H9 (cell line): ENCODE data around the gene PRPF19. TPM values are rescaled to one million over a fixed set of nuclear protein-coding genes. Genes with fewer than 3 reads are reported as not detected.

Source experiments
- DNase-seq: peaks from one replicate; pipeline ENCODE4 v3.0.0-alpha.2; 2017
- H2AFZ ChIP-seq: one replicate; pipeline ENCODE4 v1.6.1; 2013; ENCODE audit warnings: mild to moderate bottlenecking, low read length, control low read depth, moderate library complexity
- H2AK5ac ChIP-seq: 2 replicates; pipeline ENCODE4 v1.6.1; 2013; ENCODE audit warnings: low read length, control low read depth, mixed read lengths; ENCODE audit not compliant: insufficient read length
- H2BK120ac ChIP-seq: one replicate; pipeline ENCODE4 v1.6.1; 2013; ENCODE audit warnings: low read depth, mild to moderate bottlenecking, low read length, control low read depth, inconsistent platforms; ENCODE audit not compliant: poor library complexity, severe bottlenecking
- H2BK12ac ChIP-seq: 2 replicates; pipeline ENCODE4 v1.6.1; 2013; ENCODE audit warnings: low read length, control low read depth, mixed read lengths, low read depth; ENCODE audit not compliant: insufficient read length
- H2BK15ac ChIP-seq: 2 replicates; pipeline ENCODE4 v1.6.1; 2013; ENCODE audit warnings: low read depth, low read length, control low read depth
- H2BK20ac ChIP-seq: one replicate; pipeline ENCODE4 v1.6.1; 2013; ENCODE audit warnings: low read depth, mild to moderate bottlenecking, low read length, control low read depth, inconsistent platforms; ENCODE audit not compliant: poor library complexity, severe bottlenecking
- H2BK5ac ChIP-seq: 2 replicates; pipeline ENCODE4 v1.6.1; 2013; ENCODE audit warnings: low read length, control low read depth, mixed read lengths; ENCODE audit not compliant: insufficient read length
- H3K14ac ChIP-seq: 2 replicates; pipeline ENCODE4 v1.6.1; 2013; ENCODE audit warnings: low read length, control low read depth; ENCODE audit not compliant: insufficient read depth
- H3K18ac ChIP-seq: 2 replicates; pipeline ENCODE4 v1.6.1; 2013; ENCODE audit warnings: low read depth, mild to moderate bottlenecking, mixed read lengths, low read length, control low read depth; ENCODE audit not compliant: insufficient read length
- H3K23ac ChIP-seq: 2 replicates; pipeline ENCODE4 v1.6.1; 2013; ENCODE audit warnings: low read length, control low read depth, mixed read lengths, low read depth; ENCODE audit not compliant: insufficient read length
- H3K23me2 ChIP-seq: 2 replicates; pipeline ENCODE4 v1.6.1; 2013; ENCODE audit warnings: low read depth, mild to moderate bottlenecking, mixed read lengths, low read length, control low read depth; ENCODE audit not compliant: insufficient read length, poor library complexity, severe bottlenecking
- H3K27ac ChIP-seq: 2 replicates; pipeline ENCODE4 v1.5.1; 2013; ENCODE audit warnings: low read length, control low read depth, mixed read lengths, low read depth; ENCODE audit not compliant: insufficient read length
- H3K27me3 ChIP-seq: 2 replicates; pipeline ENCODE4 v1.6.1; 2013; ENCODE audit warnings: low read length, control low read depth, inconsistent platforms; ENCODE audit not compliant: insufficient read depth
- H3K4ac ChIP-seq: 2 replicates; pipeline ENCODE4 v1.6.1; 2013; ENCODE audit warnings: low read depth, mild to moderate bottlenecking, control low read depth, inconsistent platforms, low read length, moderate library complexity
- H3K4me1 ChIP-seq: 2 replicates; pipeline ENCODE4 v1.6.1; 2013; ENCODE audit warnings: low read length, control low read depth, inconsistent platforms; ENCODE audit not compliant: insufficient read depth
- H3K4me2 ChIP-seq: 2 replicates; pipeline ENCODE4 v1.6.1; 2013; ENCODE audit warnings: low read length, control low read depth, mixed read lengths; ENCODE audit not compliant: insufficient read length, insufficient read depth
- H3K56ac ChIP-seq: 2 replicates; pipeline ENCODE4 v1.6.1; 2013; ENCODE audit warnings: low read depth, mild to moderate bottlenecking, mixed read lengths, low read length, control low read depth; ENCODE audit not compliant: insufficient read length
- H3K79me1 ChIP-seq: 2 replicates; pipeline ENCODE4 v1.6.1; 2013; ENCODE audit warnings: low read depth, mild to moderate bottlenecking, moderate library complexity, low read length, control low read depth, inconsistent platforms; ENCODE audit not compliant: insufficient read depth, poor library complexity, severe bottlenecking
- H3K79me2 ChIP-seq: 2 replicates; pipeline ENCODE4 v1.6.1; 2013; ENCODE audit warnings: low read length, control low read depth, inconsistent platforms; ENCODE audit not compliant: insufficient read depth
- H3K9ac ChIP-seq: 2 replicates; pipeline ENCODE4 v1.6.1; 2013; ENCODE audit warnings: low read length, control low read depth, mixed read lengths; ENCODE audit not compliant: insufficient read length; ENCODE audit errors: extremely low read depth
- H3K9me3 ChIP-seq: one replicate; pipeline ENCODE4 v1.6.1; 2013; ENCODE audit warnings: low read depth, low read length, inconsistent platforms; ENCODE audit not compliant: control insufficient read depth
- H3T11ph ChIP-seq: one replicate; pipeline ENCODE4 v1.6.1; 2013; ENCODE audit warnings: mild to moderate bottlenecking, low read length, control low read depth, inconsistent platforms
- H4K20me1 ChIP-seq: one replicate; pipeline ENCODE4 v1.6.1; 2013; ENCODE audit not compliant: control insufficient read depth, insufficient read length, insufficient read depth
- H4K5ac ChIP-seq: 2 replicates; pipeline ENCODE4 v1.6.1; 2013; ENCODE audit warnings: low read depth, mild to moderate bottlenecking, mixed read lengths, low read length, control low read depth; ENCODE audit not compliant: insufficient read length
- H4K8ac ChIP-seq: replicated peaks from 2 replicates; pipeline ENCODE4 v1.6.1; 2013; ENCODE audit warnings: low read length, control low read depth, mixed read lengths, low read depth; ENCODE audit not compliant: insufficient read length
- H4K91ac ChIP-seq: 2 replicates; pipeline ENCODE4 v1.6.1; 2013; ENCODE audit warnings: low read depth, mild to moderate bottlenecking, moderate library complexity, mixed read lengths, low read length, control low read depth; ENCODE audit not compliant: insufficient read length
- H3K27ac Mint-ChIP-seq, 3 experiments: 2 replicates in 2 of 3; 3 replicates in 1 of 3; pipeline ENCODE4 v1.8.0; 2020 to 2021; ENCODE audit warnings: mixed read lengths in 3 of 3, mild to moderate bottlenecking in 1 of 3, moderate library complexity in 1 of 3
- H3K27me3 Mint-ChIP-seq: 2 replicates; pipeline ENCODE4 v1.8.0; 2021; ENCODE audit warnings: low read depth, mild to moderate bottlenecking, moderate library complexity, mixed read lengths
- H3K36me3 Mint-ChIP-seq, 3 experiments: 2 replicates in 2 of 3; 3 replicates in 1 of 3; pipeline ENCODE4 v1.8.0; 2020 to 2021; ENCODE audit warnings: low read depth in 3 of 3, mixed read lengths in 3 of 3; ENCODE audit not compliant: insufficient read depth in 1 of 3
- H3K4me1 Mint-ChIP-seq, 2 experiments: 2 replicates each; pipeline ENCODE4 v1.8.0; 2020; ENCODE audit warnings: mixed read lengths in 2 of 2
- H3K4me3 Mint-ChIP-seq, 2 experiments: 2 replicates in 1 of 2; 3 replicates in 1 of 2; pipeline ENCODE4 v1.8.0; 2020 to 2021; ENCODE audit warnings: mild to moderate bottlenecking in 2 of 2, mixed read lengths in 2 of 2, moderate library complexity in 1 of 2
- H3K9me3 Mint-ChIP-seq, 2 experiments: 2 replicates in 1 of 2; 3 replicates in 1 of 2; pipeline ENCODE4 v1.8.0; 2020; ENCODE audit warnings: mild to moderate bottlenecking in 2 of 2, mixed read lengths in 2 of 2, moderate library complexity in 1 of 2
- whole genome bisulfite sequencing: extraction: QIAGEN DNeasy Blood & Tissue Kit; methylation state at CpG from one replicate; pipeline ENCODE4 v1.1.7; 2013; ENCODE audit warnings: missing lambda C conversion rate, low lambda C conversion rate, mixed read lengths; ENCODE audit not compliant: insufficient read length; ENCODE audit errors: extremely low coverage; 5-methylcytosine and 5-hydroxymethylcytosine counted together
- total RNA-seq: library from RNA; stranded (reverse); gene quantifications from 2 replicates; pipeline ENCODE4 v1.2.1, GENCODE V29; 2021
- TF ChIP-seq, protein P1 (sequence below): fragments of 200-600 bp; sonication (generic); conservative IDR thresholded peaks from 3 replicates; pipeline ENCODE4 v1.8.0; 2021; ENCODE audit warnings: antibody characterized with exemption, mild to moderate bottlenecking

The PRPF19 gene
- total RNA-seq, 1 experiment from 2014 or later: 130 TPM

DNA sequence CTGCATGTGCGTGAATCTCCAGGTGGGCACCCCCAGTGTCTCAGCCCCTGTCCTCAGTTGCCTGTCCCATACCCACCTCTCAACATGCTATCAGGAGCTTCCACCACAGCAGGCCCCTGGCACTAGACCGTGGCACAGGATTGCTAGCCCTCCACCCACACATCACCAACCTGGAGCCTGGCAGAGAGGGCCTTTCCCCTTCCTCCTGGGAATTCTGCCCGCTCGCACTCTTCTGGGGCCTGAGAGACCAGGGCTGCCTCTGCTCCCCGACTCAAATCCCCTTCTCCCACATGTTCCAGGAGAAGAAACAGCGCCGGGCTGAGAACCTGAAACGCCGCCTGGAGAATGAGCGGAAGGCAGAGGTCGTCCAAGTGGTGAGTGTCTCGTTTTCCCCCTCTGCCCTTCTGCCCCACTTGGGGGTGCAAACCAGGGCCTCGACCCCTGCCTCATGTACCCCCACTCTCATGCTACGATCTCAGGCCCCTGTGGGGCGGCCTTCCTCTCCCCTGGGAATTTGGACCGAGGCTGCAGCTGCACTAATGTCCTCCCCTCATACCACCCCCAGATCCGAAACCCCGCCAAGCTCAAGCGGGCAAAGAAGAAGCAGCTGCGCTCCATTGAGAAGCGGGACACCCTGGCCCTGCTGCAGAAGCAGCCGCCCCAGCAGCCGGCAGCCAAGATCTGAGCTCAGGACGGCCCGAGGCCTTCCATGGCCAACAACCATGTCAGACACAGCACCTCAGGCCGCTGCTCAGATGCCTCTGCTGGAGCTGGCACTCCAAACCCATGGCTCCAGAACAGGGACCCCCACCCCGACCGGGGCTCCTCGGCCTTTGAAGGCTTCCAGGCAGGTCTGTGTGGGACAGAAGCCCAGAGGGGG lies 56.5 kb downstream of the PRPF19 start:
- DNase-seq: no peak
- Histone ChIP-seq H2AK5ac (no peak overlapping the region), H3K4ac (no peak overlapping the region), H3K23ac (no peak overlapping the region), H4K91ac (no peak overlapping the region), H4K5ac (no peak overlapping the region), H3K9me3 (no peaks in the 10 kb centered on the region), H2BK12ac (no peak overlapping the region), H3K9ac (no peak overlapping the region), H3K27me3 (no peaks in the 10 kb centered on the region), H3K56ac (no peak overlapping the region), H3K23me2 (no peaks in the 10 kb centered on the region), H2BK5ac (no peak overlapping the region), H3K4me2 (no peak overlapping the region), H2BK120ac (no peak overlapping the region), H3K27ac (no peak overlapping the region), H3K79me1 (no peaks in the 10 kb centered on the region), H2BK20ac (no peak overlapping the region), H3T11ph (no peak overlapping the region), H3K4me1 (no peaks in the 10 kb centered on the region), H3K79me2 (peaks cover 6% of the 10 kb centered on the region; the same call in 1 of the 2 replicates), H2BK15ac (no peak overlapping the region), H3K18ac (no peak overlapping the region), H4K8ac (no peak overlapping the region), H4K20me1 (no peaks in the 10 kb centered on the region), H2AFZ (no peak overlapping the region), H3K14ac (no peak overlapping the region)
- peaks cover 32 to 62% (median 46%) of the 10 kb centered on the region in 3 experiments for H3K36me3 Mint-ChIP-seq
- no peak overlapping the region for H3K27ac Mint-ChIP-seq
- peaks cover 5 to 6% of the 10 kb centered on the region in 2 experiments for H3K4me1 Mint-ChIP-seq
- no CpG with 5 or more reads among the region's 29 CpGs for WGBS
- H3K4me3 Mint-ChIP-seq: no peak overlapping the region
- TF ChIP-seq, protein P1, sequence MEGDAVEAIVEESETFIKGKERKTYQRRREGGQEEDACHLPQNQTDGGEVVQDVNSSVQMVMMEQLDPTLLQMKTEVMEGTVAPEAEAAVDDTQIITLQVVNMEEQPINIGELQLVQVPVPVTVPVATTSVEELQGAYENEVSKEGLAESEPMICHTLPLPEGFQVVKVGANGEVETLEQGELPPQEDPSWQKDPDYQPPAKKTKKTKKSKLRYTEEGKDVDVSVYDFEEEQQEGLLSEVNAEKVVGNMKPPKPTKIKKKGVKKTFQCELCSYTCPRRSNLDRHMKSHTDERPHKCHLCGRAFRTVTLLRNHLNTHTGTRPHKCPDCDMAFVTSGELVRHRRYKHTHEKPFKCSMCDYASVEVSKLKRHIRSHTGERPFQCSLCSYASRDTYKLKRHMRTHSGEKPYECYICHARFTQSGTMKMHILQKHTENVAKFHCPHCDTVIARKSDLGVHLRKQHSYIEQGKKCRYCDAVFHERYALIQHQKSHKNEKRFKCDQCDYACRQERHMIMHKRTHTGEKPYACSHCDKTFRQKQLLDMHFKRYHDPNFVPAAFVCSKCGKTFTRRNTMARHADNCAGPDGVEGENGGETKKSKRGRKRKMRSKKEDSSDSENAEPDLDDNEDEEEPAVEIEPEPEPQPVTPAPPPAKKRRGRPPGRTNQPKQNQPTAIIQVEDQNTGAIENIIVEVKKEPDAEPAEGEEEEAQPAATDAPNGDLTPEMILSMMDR: no peak
- no peaks in the 10 kb centered on the region for H3K9me3 Mint-ChIP-seq
- peaks cover 2% of the 10 kb centered on the region; the same call in 1 of the 2 replicates for H3K27me3 Mint-ChIP-seq
